Measurements from ENCODE around the gene IQSEC1.

Gene IQSEC1

GRCh38 chr3:12954180-12954579 is 119.0 kb downstream of the IQSEC1 start:
- Histone ChIP-seq H3K27me3 (ENCODE audit: control insufficient read depth in 2 of 2, insufficient read depth in 2 of 2, low read length in 2 of 2) (no peaks in the 10 kb centered on the region), H3K9ac (ENCODE audit: low read depth in 1 of 2, low read length in 2 of 2) (no peak overlapping the region), H3K36me3 (ENCODE audit: control insufficient read depth in 2 of 2, insufficient read depth in 2 of 2, low read length in 2 of 2) (no peaks in the 10 kb centered on the region), H3K4me3 (ENCODE audit: low read length in 2 of 2) (no peak overlapping the region), H3K4me1 (ENCODE audit: control insufficient read depth in 2 of 2, insufficient read depth in 2 of 2, low read length in 2 of 2) (peaks cover 14 to 20% of the 10 kb centered on the region in 2 donors), H3K27ac (ENCODE audit: low read depth in 2 of 2, low read length in 2 of 2) (peak overlapping the region in 1 of 2 donors; percentile 56), H3K9me3 (ENCODE audit: control insufficient read depth in 2 of 2, low read length in 2 of 2) (no peaks in the 10 kb centered on the region)

GRCh38 chr3:12953201-12953995 is 119.8 kb downstream of the IQSEC1 start:
- Histone ChIP-seq H3K27me3 (ENCODE audit: control insufficient read depth in 2 of 2, insufficient read depth in 2 of 2, low read length in 2 of 2) (no peaks in the 10 kb centered on the region), H3K36me3 (ENCODE audit: control insufficient read depth in 2 of 2, insufficient read depth in 2 of 2, low read length in 2 of 2) (no peaks in the 10 kb centered on the region), H3K27ac (ENCODE audit: low read depth in 2 of 2, low read length in 2 of 2) (no peak overlapping the region), H3K4me1 (ENCODE audit: control insufficient read depth in 2 of 2, insufficient read depth in 2 of 2, low read length in 2 of 2) (peaks cover 18 to 22% of the 10 kb centered on the region in 2 donors), H3K4me3 (ENCODE audit: low read length in 2 of 2) (no peak overlapping the region), H3K9ac (ENCODE audit: low read depth in 1 of 2, low read length in 2 of 2) (no peak overlapping the region), H3K9me3 (ENCODE audit: control insufficient read depth in 2 of 2, low read length in 2 of 2) (no peaks in the 10 kb centered on the region)

GRCh38 chr3:12952343-12953200 is 120.7 kb downstream of the IQSEC1 start:
- Histone ChIP-seq H3K9ac (ENCODE audit: low read depth in 1 of 2, low read length in 2 of 2) (no peak overlapping the region), H3K27me3 (ENCODE audit: control insufficient read depth in 2 of 2, insufficient read depth in 2 of 2, low read length in 2 of 2) (no peaks in the 10 kb centered on the region), H3K4me3 (ENCODE audit: low read length in 2 of 2) (no peak overlapping the region), H3K4me1 (ENCODE audit: control insufficient read depth in 2 of 2, insufficient read depth in 2 of 2, low read length in 2 of 2) (peaks cover 26 to 30% of the 10 kb centered on the region in 2 donors), H3K27ac (ENCODE audit: low read depth in 2 of 2, low read length in 2 of 2) (no peak overlapping the region), H3K9me3 (ENCODE audit: control insufficient read depth in 2 of 2, low read length in 2 of 2) (no peaks in the 10 kb centered on the region), H3K36me3 (ENCODE audit: control insufficient read depth in 2 of 2, insufficient read depth in 2 of 2, low read length in 2 of 2) (no peaks in the 10 kb centered on the region)

- Histone ChIP-seq H3K9ac (ENCODE audit: low read depth in 1 of 2, low read length in 2 of 2) (no peak overlapping the region), H3K4me1 (ENCODE audit: control insufficient read depth in 2 of 2, insufficient read depth in 2 of 2, low read length in 2 of 2) (peaks cover 17 to 22% of the 10 kb centered on the region in 2 donors)
Observed at GRCh38 chr3:12948891-12949711, 124.1 kb downstream of the IQSEC1 start.

GRCh38 chr3:12948371-12948770 is 124.9 kb downstream of the IQSEC1 start:
- H3K4me3 ChIP-seq (ENCODE audit: low read length in 2 of 2) = no peak overlapping the region
- no peak overlapping the region for H3K9ac ChIP-seq (ENCODE audit: low read depth in 1 of 2, low read length in 2 of 2)
- no peaks in the 10 kb centered on the region for H3K36me3 ChIP-seq (ENCODE audit: control insufficient read depth in 2 of 2, insufficient read depth in 2 of 2, low read length in 2 of 2)
- H3K4me1 ChIP-seq (ENCODE audit: control insufficient read depth in 2 of 2, insufficient read depth in 2 of 2, low read length in 2 of 2) = peaks cover 13 to 22% of the 10 kb centered on the region in 2 donors
- no peaks in the 10 kb centered on the region for H3K9me3 ChIP-seq (ENCODE audit: control insufficient read depth in 2 of 2, low read length in 2 of 2)
- no peaks in the 10 kb centered on the region for H3K27me3 ChIP-seq (ENCODE audit: control insufficient read depth in 2 of 2, insufficient read depth in 2 of 2, low read length in 2 of 2)
- H3K27ac ChIP-seq (ENCODE audit: low read depth in 2 of 2, low read length in 2 of 2) = no peak overlapping the region

More at GRCh38 chr3:12948891-12949711, 124.1 kb downstream of the IQSEC1 start:
- H3K4me3 ChIP-seq (ENCODE audit: low read length in 2 of 2) = no peak overlapping the region
- no peaks in the 10 kb centered on the region for H3K9me3 ChIP-seq (ENCODE audit: control insufficient read depth in 2 of 2, low read length in 2 of 2)
- no peaks in the 10 kb centered on the region for H3K27me3 ChIP-seq (ENCODE audit: control insufficient read depth in 2 of 2, insufficient read depth in 2 of 2, low read length in 2 of 2)
- H3K36me3 ChIP-seq (ENCODE audit: control insufficient read depth in 2 of 2, insufficient read depth in 2 of 2, low read length in 2 of 2) = no peaks in the 10 kb centered on the region
- H3K27ac ChIP-seq (ENCODE audit: low read depth in 2 of 2, low read length in 2 of 2) = no peak overlapping the region

GRCh38 chr3:12947504-12948369 is 125.5 kb downstream of the IQSEC1 start:
- H3K4me3 ChIP-seq (ENCODE audit: low read length in 2 of 2) = no peak overlapping the region
- H3K9ac ChIP-seq (ENCODE audit: low read depth in 1 of 2, low read length in 2 of 2) = no peak overlapping the region
- no peak overlapping the region for H3K27ac ChIP-seq (ENCODE audit: low read depth in 2 of 2, low read length in 2 of 2)

GRCh38 chr3:12946649-12947316 is 126.4 kb downstream of the IQSEC1 start:
- Histone ChIP-seq H3K27ac (ENCODE audit: low read depth in 2 of 2, low read length in 2 of 2) (no peak overlapping the region), H3K4me3 (ENCODE audit: low read length in 2 of 2) (no peak overlapping the region), H3K27me3 (ENCODE audit: control insufficient read depth in 2 of 2, insufficient read depth in 2 of 2, low read length in 2 of 2) (no peaks in the 10 kb centered on the region), H3K9ac (ENCODE audit: low read depth in 1 of 2, low read length in 2 of 2) (no peak overlapping the region), H3K4me1 (ENCODE audit: control insufficient read depth in 2 of 2, insufficient read depth in 2 of 2, low read length in 2 of 2) (peaks cover 13 to 22% of the 10 kb centered on the region in 2 donors), H3K36me3 (ENCODE audit: control insufficient read depth in 2 of 2, insufficient read depth in 2 of 2, low read length in 2 of 2) (no peaks in the 10 kb centered on the region), H3K9me3 (ENCODE audit: control insufficient read depth in 2 of 2, low read length in 2 of 2) (no peaks in the 10 kb centered on the region)

More at GRCh38 chr3:12947504-12948369, 125.5 kb downstream of the IQSEC1 start:
- H3K4me1 ChIP-seq (ENCODE audit: control insufficient read depth in 2 of 2, insufficient read depth in 2 of 2, low read length in 2 of 2) = peaks cover 13 to 22% of the 10 kb centered on the region in 2 donors
- no peaks in the 10 kb centered on the region for H3K36me3 ChIP-seq (ENCODE audit: control insufficient read depth in 2 of 2, insufficient read depth in 2 of 2, low read length in 2 of 2)
- H3K9me3 ChIP-seq (ENCODE audit: control insufficient read depth in 2 of 2, low read length in 2 of 2) = no peaks in the 10 kb centered on the region
- H3K27me3 ChIP-seq (ENCODE audit: control insufficient read depth in 2 of 2, insufficient read depth in 2 of 2, low read length in 2 of 2) = no peaks in the 10 kb centered on the region

- H3K4me1 ChIP-seq (ENCODE audit: control insufficient read depth in 2 of 2, insufficient read depth in 2 of 2, low read length in 2 of 2) = peaks cover 13 to 22% of the 10 kb centered on the region in 2 donors
- no peak overlapping the region for H3K4me3 ChIP-seq (ENCODE audit: low read length in 2 of 2)
- no peak overlapping the region for H3K27ac ChIP-seq (ENCODE audit: low read depth in 2 of 2, low read length in 2 of 2)
- no peaks in the 10 kb centered on the region for H3K27me3 ChIP-seq (ENCODE audit: control insufficient read depth in 2 of 2, insufficient read depth in 2 of 2, low read length in 2 of 2)
- no peak overlapping the region for H3K9ac ChIP-seq (ENCODE audit: low read depth in 1 of 2, low read length in 2 of 2)
- H3K9me3 ChIP-seq (ENCODE audit: control insufficient read depth in 2 of 2, low read length in 2 of 2) = no peaks in the 10 kb centered on the region
- H3K36me3 ChIP-seq (ENCODE audit: control insufficient read depth in 2 of 2, insufficient read depth in 2 of 2, low read length in 2 of 2) = peaks cover 0 to 4% of the 10 kb centered on the region in 2 donors
Observed at GRCh38 chr3:12946251-12946648, 127.0 kb downstream of the IQSEC1 start.

GRCh38 chr3:12944849-12945248 is 128.4 kb downstream of the IQSEC1 start:
- Histone ChIP-seq H3K27ac (ENCODE audit: low read depth in 2 of 2, low read length in 2 of 2) (no peak overlapping the region), H3K27me3 (ENCODE audit: control insufficient read depth in 2 of 2, insufficient read depth in 2 of 2, low read length in 2 of 2) (no peaks in the 10 kb centered on the region), H3K4me1 (ENCODE audit: control insufficient read depth in 2 of 2, insufficient read depth in 2 of 2, low read length in 2 of 2) (peaks cover 13 to 22% of the 10 kb centered on the region in 2 donors), H3K9ac (ENCODE audit: low read depth in 1 of 2, low read length in 2 of 2) (no peak overlapping the region), H3K36me3 (ENCODE audit: control insufficient read depth in 2 of 2, insufficient read depth in 2 of 2, low read length in 2 of 2) (peaks cover 0 to 14% of the 10 kb centered on the region in 2 donors), H3K4me3 (ENCODE audit: low read length in 2 of 2) (no peak overlapping the region), H3K9me3 (ENCODE audit: control insufficient read depth in 2 of 2, low read length in 2 of 2) (no peaks in the 10 kb centered on the region)
